ENCODE measurements around the gene ADAMTSL3. TPM values are rescaled to one million over a fixed set of nuclear protein-coding genes. Genes with fewer than 3 reads are reported as not detected.

The ADAMTSL3 gene
- total and polyA plus RNA-seq, 2 donors (not counting 1 experiment from before 2014, with no cell fraction given), result 0.01 TPM; not detected in 1

- no peak for DNase-seq
- Mint-ChIP-seq H3K4me1 (no peaks in the 10 kb centered on the region), H3K4me3 (no peak overlapping the region), H3K27ac (no peak overlapping the region), H3K9me3 (ENCODE audit: insufficient read depth) (peaks cover 2% of the 10 kb centered on the region), H3K27me3 (peaks cover 4% of the 10 kb centered on the region)
- H2AFZ ChIP-seq (ENCODE audit: insufficient read depth, low read depth, low read length, poor library complexity, severe bottlenecking), result no peak overlapping the region
- no peaks in the 10 kb centered on the region for H3K9me3 ChIP-seq (ENCODE audit: control extremely low read depth in 1 of 3, control insufficient read depth in 2 of 3, insufficient read depth in 1 of 3, low read length in 2 of 3)
- no peak overlapping the region for H3K9ac ChIP-seq (ENCODE audit: low read length)
- H3K4me1 ChIP-seq (ENCODE audit: control insufficient read depth in 2 of 2, insufficient read depth in 2 of 2, low read length in 2 of 2), result no peaks in the 10 kb centered on the region
- ChIA-PET POLR2A (no interaction called here), CTCF (no interaction called here)
- intact Hi-C loops (cut with micrococcal nuclease), result no loop called here
- no peak overlapping the region for H3K4me3 ChIP-seq (ENCODE audit: control extremely low read depth in 1 of 5, extremely low read depth in 1 of 5, insufficient read depth in 1 of 5, low read depth in 2 of 5, low read length in 4 of 5)
- no CpG with 5 or more reads among the region's 4 CpGs for WGBS (ENCODE audit: insufficient coverage)
- no peaks in the 10 kb centered on the region for H4K20me1 ChIP-seq (ENCODE audit: control insufficient read depth, insufficient read depth, low read length, poor library complexity, severe bottlenecking)
- H3K36me3 ChIP-seq (replicated peaks in 1 of 2; ENCODE audit: control extremely low read depth in 1 of 2, control insufficient read depth in 1 of 2, extremely low read depth in 1 of 2, insufficient read depth in 2 of 2, low read length in 1 of 2), result no peaks in the 10 kb centered on the region
- no peaks in the 10 kb centered on the region for H3K27me3 ChIP-seq (replicated peaks in 1 of 4; ENCODE audit: control extremely low read depth in 1 of 4, control insufficient read depth in 3 of 4, insufficient read depth in 4 of 4, low read length in 3 of 4)
- ATAC-seq (ENCODE audit: low read depth), result no peak
- no peaks in the 10 kb centered on the region for H3K79me2 ChIP-seq (ENCODE audit: control insufficient read depth, insufficient read depth, low read length)
- TF ChIP-seq CTCF (IDR thresholded peaks at IDR 0.05), result no peak
- TF ChIP-seq EZH2 (IDR thresholded peaks at IDR 0.05; ENCODE audit: borderline replicate concordance, insufficient read depth, low read depth, low read length, poor library complexity, severe bottlenecking), result no peak
- H3K4me2 ChIP-seq (replicated peaks; ENCODE audit: low read depth, low read length, poor library complexity, severe bottlenecking), result no peak overlapping the region
- no peak overlapping the region for H3K27ac ChIP-seq (ENCODE audit: low read length in 2 of 2)
Measured at GRCh38 chr15:83830381-83830780, 176.5 kb downstream of the ADAMTSL3 start.

DNA sequence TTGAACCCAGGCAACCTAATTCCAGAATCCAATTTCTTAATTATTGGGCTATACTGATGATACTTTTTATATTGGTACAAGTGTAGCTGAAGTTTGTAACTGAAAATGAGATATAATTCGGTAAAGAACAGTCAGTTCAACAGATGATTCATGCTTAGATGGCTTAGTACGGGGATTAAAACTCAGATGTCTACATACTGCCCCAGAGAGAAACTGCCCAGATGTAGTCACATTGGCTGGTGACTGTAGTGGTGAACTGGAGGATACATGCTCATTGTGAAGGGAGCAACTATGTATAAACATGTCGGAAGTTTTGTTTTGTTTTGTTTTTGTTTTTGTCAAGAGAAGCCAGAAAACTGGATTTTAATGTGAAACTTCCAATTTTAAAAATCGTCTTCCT is 179.6 kb downstream of the ADAMTSL3 start:
- H3K4me3 ChIP-seq (ENCODE audit: control extremely low read depth in 1 of 5, extremely low read depth in 1 of 5, insufficient read depth in 1 of 5, low read depth in 2 of 5, low read length in 4 of 5), result no peak overlapping the region
- Mint-ChIP-seq H3K27ac (no peak overlapping the region), H3K27me3 (peaks cover 4% of the 10 kb centered on the region), H3K4me3 (no peak overlapping the region), H3K9me3 (ENCODE audit: insufficient read depth) (no peaks in the 10 kb centered on the region), H3K4me1 (no peaks in the 10 kb centered on the region)
- H3K79me2 ChIP-seq (ENCODE audit: control insufficient read depth, insufficient read depth, low read length), result no peaks in the 10 kb centered on the region
- no peak overlapping the region for H2AFZ ChIP-seq (ENCODE audit: insufficient read depth, low read depth, low read length, poor library complexity, severe bottlenecking)
- no peaks in the 10 kb centered on the region for H4K20me1 ChIP-seq (ENCODE audit: control insufficient read depth, insufficient read depth, low read length, poor library complexity, severe bottlenecking)
- TF ChIP-seq EZH2 (IDR thresholded peaks at IDR 0.05; ENCODE audit: borderline replicate concordance, insufficient read depth, low read depth, low read length, poor library complexity, severe bottlenecking) (no peak), CTCF (IDR thresholded peaks at IDR 0.05) (no peak)
- 92% methylated on average over 2 of the region's 4 CpGs for WGBS (ENCODE audit: insufficient coverage)
- H3K4me2 ChIP-seq (replicated peaks; ENCODE audit: low read depth, low read length, poor library complexity, severe bottlenecking), result no peak overlapping the region
- no peaks in the 10 kb centered on the region for H3K36me3 ChIP-seq (replicated peaks in 1 of 2; ENCODE audit: control extremely low read depth in 1 of 2, control insufficient read depth in 1 of 2, extremely low read depth in 1 of 2, insufficient read depth in 2 of 2, low read length in 1 of 2)
- H3K9ac ChIP-seq (ENCODE audit: low read length), result no peak overlapping the region
- CTCF ChIA-PET, result no interaction called here
- POLR2A ChIA-PET, result no interaction called here
- H3K4me1 ChIP-seq (ENCODE audit: control insufficient read depth in 2 of 2, insufficient read depth in 2 of 2, low read length in 2 of 2), result no peaks in the 10 kb centered on the region
- H3K27ac ChIP-seq (ENCODE audit: low read length in 2 of 2), result no peak overlapping the region
- no peaks in the 10 kb centered on the region for H3K27me3 ChIP-seq (replicated peaks in 1 of 4; ENCODE audit: control extremely low read depth in 1 of 4, control insufficient read depth in 3 of 4, insufficient read depth in 4 of 4, low read length in 3 of 4)
- no peaks in the 10 kb centered on the region for H3K9me3 ChIP-seq (ENCODE audit: control extremely low read depth in 1 of 3, control insufficient read depth in 2 of 3, insufficient read depth in 1 of 3, low read length in 2 of 3)
- intact Hi-C loops (cut with micrococcal nuclease), result no loop called here
- no peak for ATAC-seq (ENCODE audit: low read depth)
- DNase-seq, result no peak
